ENCODE data around the gene DPP10. TPM values are rescaled to one million over a fixed set of nuclear protein-coding genes. Genes with fewer than 3 reads are reported as not detected.

Gene DPP10
- total and polyA plus RNA-seq, 2 of the 13 experiments (the other 11 are each of a cell fraction or from before 2014, with no cell fraction given) = 0.95 to 1.7 TPM

GRCh38 chr2:115427436-115427835 lies 985.0 kb downstream of the DPP10 start:
- DNase-seq (ENCODE audit: low spot score) (no peak), FAIRE-seq (no peak), ATAC-seq (no peak)
- CTCF ChIA-PET (ENCODE audit: low intra/inter-chr PET ratio, low total read pairs) = no interaction called here
- H3K27ac ChIP-seq (ENCODE audit: extremely low read length, insufficient read depth, low read length) = no peak overlapping the region
- no peaks in the 10 kb centered on the region for H4K20me1 ChIP-seq (ENCODE audit: insufficient read depth, low read length)
- no peaks in the 10 kb centered on the region for H3K4me1 ChIP-seq (ENCODE audit: insufficient read depth, low read length)
- no peaks in the 10 kb centered on the region for H3K36me3 ChIP-seq (replicated peaks in 1 of 2; ENCODE audit: control insufficient read depth in 1 of 2, insufficient read depth in 2 of 2, low read length in 2 of 2)
- in situ Hi-C loops (cut with HindIII; ENCODE audit: extremely low pct_ligation_motif_present, low pct_unique_long_range_greater_than_20kb) = no loop called here
- intact Hi-C loops (cut with micrococcal nuclease; ENCODE audit: unreplicated experiment) = no loop called here
- H3K4me2 ChIP-seq (ENCODE audit: low read depth, low read length) = no peak overlapping the region
- 0% methylated on average over 1 of the region's 1 CpG for WGBS (ENCODE audit: low lambda C conversion rate)
- H3K9ac ChIP-seq (ENCODE audit: insufficient read depth, low read depth, low read length) = no peak overlapping the region
- H3K27me3 ChIP-seq (ENCODE audit: control insufficient read depth in 1 of 2, insufficient read depth in 2 of 2, low read length in 2 of 2) = no peaks in the 10 kb centered on the region
- peaks cover 90% of the 10 kb centered on the region for H3K9me3 ChIP-seq (ENCODE audit: low read length)
- POLR2A ChIA-PET = no interaction called here
- no TSS peak for BruUV-seq (replicated peaks)
- no peak overlapping the region for H3K4me3 ChIP-seq (replicated peaks in 1 of 3; ENCODE audit: insufficient read depth in 1 of 3, low read depth in 2 of 3, low read length in 3 of 3)
- no peaks in the 10 kb centered on the region for H3K79me2 ChIP-seq (ENCODE audit: insufficient read depth, low read length)
- no peak overlapping the region for H2AFZ ChIP-seq (ENCODE audit: low read length)
- TF ChIP-seq MAX (IDR thresholded peaks at IDR 0.05) (no peak), ZNF441 (CRISPR knock-in tag; IDR thresholded peaks at IDR 0.05; ENCODE audit: borderline replicate concordance) (no peak), IKZF1 (IDR thresholded peaks at IDR 0.05) (no peak), ZNF121 (CRISPR knock-in tag; IDR thresholded peaks at IDR 0.05) (no peak), ZNF280D (CRISPR knock-in tag; IDR thresholded peaks at IDR 0.05) (no peak), RFXANK (CRISPR knock-in tag; IDR thresholded peaks at IDR 0.05) (no peak), DDIT3 (CRISPR knock-in tag; IDR thresholded peaks at IDR 0.05) (no peak), ZNF644 (CRISPR knock-in tag; IDR thresholded peaks at IDR 0.05; ENCODE audit: low read depth) (no peak), ZNF574 (CRISPR knock-in tag; IDR thresholded peaks at IDR 0.05) (no peak), KIAA2018 (CRISPR knock-in tag; IDR thresholded peaks at IDR 0.05; ENCODE audit: borderline replicate concordance) (no peak)

All from HepG2 (cell line).